Muscle of leg (tissue), 11 donors: ENCODE data around the gene TCERG1. TPM values are rescaled to one million over a fixed set of nuclear protein-coding genes. Genes with fewer than 3 reads are reported as not detected.
"Not testable (repeated sequence)": the region's sequence is repeated elsewhere in the genome, so short reads cannot be mapped to it uniquely, and the experiment has no call there.

Source experiments
- DNase-seq: peaks from one replicate; pipeline ENCODE4 v3.0.0; 2013
- H3K27ac ChIP-seq: one replicate; pipeline ENCODE4 v1.5.1; 2013; ENCODE audit warnings: mild to moderate bottlenecking, low read length, control low read depth
- H3K27me3 ChIP-seq: one replicate; pipeline ENCODE4 v1.6.1; 2013; ENCODE audit warnings: low read length; ENCODE audit not compliant: control insufficient read depth, insufficient read depth
- H3K36me3 ChIP-seq: one replicate; pipeline ENCODE4 v1.6.1; 2013; ENCODE audit warnings: low read length; ENCODE audit not compliant: control insufficient read depth, insufficient read depth
- H3K4me1 ChIP-seq: one replicate; pipeline ENCODE4 v1.6.1; 2013; ENCODE audit warnings: low read length; ENCODE audit not compliant: control insufficient read depth, insufficient read depth
- H3K4me3 ChIP-seq: one replicate; pipeline ENCODE4 v1.5.1; 2013; ENCODE audit warnings: low read length, control low read depth
- H3K9me3 ChIP-seq: replicated peaks from 2 replicates; pipeline ENCODE4 v1.6.1; 2013; ENCODE audit warnings: low read depth, low read length; ENCODE audit not compliant: control insufficient read depth
- WGBS: methylation state at CpG from one replicate; pipeline ENCODE4 v1.1.5; 2013; ENCODE audit warnings: missing lambda C conversion rate; ENCODE audit not compliant: insufficient coverage; 5-methylcytosine and 5-hydroxymethylcytosine counted together
- polyA plus RNA-seq, 8 donors: library from polyadenylated mRNA; unstranded; fragments of 120-200 nt; gene quantifications; one replicate each; pipeline versions ENCODE4 v1.2.1 to v1.2.3, GENCODE V29; 2013; ENCODE audit warnings: inconsistent platforms in 1 of 8, low replicate concordance in 1 of 8; ENCODE audit not compliant: insufficient read length in 8 of 8, insufficient read depth in 1 of 8
- total RNA-seq: library from RNA; stranded (reverse); fragments of 120-200 nt; gene quantifications from one replicate; pipeline ENCODE4 v1.2.4, GENCODE V29; 2013

Gene TCERG1
- total and polyA plus RNA-seq, 9 donors, result 46.8 to 93.3 (median 60.4) TPM

DNA sequence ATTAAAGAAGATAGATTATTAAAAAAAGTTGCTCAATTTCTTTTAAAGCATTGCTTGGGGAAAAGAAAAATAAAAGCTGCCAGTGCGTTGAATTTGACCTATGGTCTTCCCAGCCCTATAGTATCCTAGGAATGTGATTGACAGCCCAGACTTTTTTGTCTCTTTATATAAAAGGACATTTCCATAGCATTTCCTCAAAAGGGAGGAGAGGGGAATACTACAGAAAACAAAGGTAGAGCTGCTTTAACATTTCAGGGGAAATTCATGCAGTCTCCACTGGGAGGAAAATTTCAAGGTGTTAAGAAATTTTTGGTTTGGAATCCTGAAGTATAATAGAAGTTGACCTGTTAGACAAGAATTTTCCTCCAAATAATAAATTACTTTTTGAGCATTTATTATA lies 86.7 kb downstream of the TCERG1 start:
- whole genome bisulfite sequencing, result no CpG with 5 or more reads among the region's 1 CpG

DNA sequence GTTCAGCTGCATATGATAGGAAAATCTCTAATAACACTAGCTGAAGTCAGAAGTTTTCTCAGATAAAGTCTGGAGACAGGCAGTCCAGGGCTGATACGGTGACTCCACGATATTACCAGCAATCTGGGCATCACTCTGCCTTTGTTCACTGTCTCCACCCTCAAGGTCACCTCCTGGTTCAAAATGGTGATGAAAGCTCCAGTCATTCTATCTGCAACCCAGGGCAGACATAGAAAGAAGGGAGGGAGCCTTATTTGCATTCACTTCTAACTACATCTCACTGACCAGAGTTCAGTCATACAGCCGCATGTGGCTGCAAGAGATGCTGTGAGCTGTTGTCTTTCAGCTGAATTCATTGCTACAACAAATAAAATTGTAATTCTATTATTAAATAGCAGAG lies 91.3 kb downstream of the TCERG1 start:
- H3K27me3 ChIP-seq, result peaks cover 2% of the 10 kb centered on the region
- no peak for DNase-seq
- no CpG with 5 or more reads among the region's 3 CpGs for WGBS

More for the DNA sequence above, 86.7 kb downstream of the TCERG1 start:
- Histone ChIP-seq H3K27ac (no peak overlapping the region), H3K27me3 (no peaks in the 10 kb centered on the region), H3K9me3 (no peaks in the 10 kb centered on the region), H3K4me3 (no peak overlapping the region), H3K36me3 (no peaks in the 10 kb centered on the region), H3K4me1 (no peaks in the 10 kb centered on the region)
- no peak for DNase-seq

DNA sequence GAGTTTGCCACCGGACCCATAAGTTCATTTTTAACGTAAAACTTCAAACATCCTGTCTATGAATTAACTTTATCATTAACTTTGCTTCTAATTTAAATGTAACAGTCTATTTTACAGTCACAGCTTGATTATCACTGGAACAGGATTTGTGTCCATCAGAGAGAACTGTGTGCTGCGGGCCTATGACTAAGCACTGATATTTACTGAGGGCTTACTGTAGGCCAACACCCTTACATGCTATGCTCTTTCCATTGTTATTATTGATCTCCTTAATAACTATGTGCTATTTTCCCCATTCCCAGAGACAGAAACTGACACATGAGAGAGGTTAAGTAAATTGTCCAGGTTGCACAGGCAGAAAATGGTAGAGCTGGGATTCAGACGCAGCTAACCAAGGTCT lies 92.8 kb downstream of the TCERG1 start:
- Histone ChIP-seq H3K27me3 (peaks cover 2% of the 10 kb centered on the region), H3K9me3 (no peaks in the 10 kb centered on the region), H3K27ac (no peak overlapping the region), H3K36me3 (no peaks in the 10 kb centered on the region), H3K4me1 (no peaks in the 10 kb centered on the region), H3K4me3 (no peak overlapping the region)
- no peak for DNase-seq
- WGBS, result no CpG with 5 or more reads among the region's 4 CpGs

More for the DNA sequence above, 91.3 kb downstream of the TCERG1 start:
- H3K4me3 ChIP-seq, result no peak overlapping the region
- H3K4me1 ChIP-seq, result no peaks in the 10 kb centered on the region
- no peaks in the 10 kb centered on the region for H3K9me3 ChIP-seq
- no peaks in the 10 kb centered on the region for H3K36me3 ChIP-seq
- no peak overlapping the region for H3K27ac ChIP-seq

DNA sequence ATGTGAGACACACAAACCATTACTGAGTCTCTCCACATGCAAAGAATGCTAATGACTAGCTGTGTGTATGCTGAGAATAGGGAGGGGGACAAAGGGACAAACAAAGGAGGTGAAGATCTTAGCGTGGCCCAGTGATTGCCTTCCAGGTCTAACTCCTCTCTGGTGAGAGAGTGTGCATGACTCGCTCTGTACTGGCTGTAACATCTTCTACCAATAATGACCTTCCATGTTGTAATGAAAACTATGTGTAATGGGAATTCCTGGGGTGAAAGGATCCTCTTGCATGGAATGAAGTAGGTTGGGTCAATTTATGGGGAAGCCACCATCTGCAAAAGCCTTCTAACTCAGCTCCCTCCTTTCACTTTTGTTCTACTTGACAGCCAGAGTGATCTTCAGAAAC lies 93.3 kb downstream of the TCERG1 start:
- no peak overlapping the region for H3K4me3 ChIP-seq
- no peaks in the 10 kb centered on the region for H3K9me3 ChIP-seq
- H3K36me3 ChIP-seq, result no peaks in the 10 kb centered on the region
- no peak for DNase-seq
- H3K4me1 ChIP-seq, result no peaks in the 10 kb centered on the region
- peaks cover 2% of the 10 kb centered on the region for H3K27me3 ChIP-seq
- WGBS, result no CpG with 5 or more reads among the region's 2 CpGs
- no peak overlapping the region for H3K27ac ChIP-seq

DNA sequence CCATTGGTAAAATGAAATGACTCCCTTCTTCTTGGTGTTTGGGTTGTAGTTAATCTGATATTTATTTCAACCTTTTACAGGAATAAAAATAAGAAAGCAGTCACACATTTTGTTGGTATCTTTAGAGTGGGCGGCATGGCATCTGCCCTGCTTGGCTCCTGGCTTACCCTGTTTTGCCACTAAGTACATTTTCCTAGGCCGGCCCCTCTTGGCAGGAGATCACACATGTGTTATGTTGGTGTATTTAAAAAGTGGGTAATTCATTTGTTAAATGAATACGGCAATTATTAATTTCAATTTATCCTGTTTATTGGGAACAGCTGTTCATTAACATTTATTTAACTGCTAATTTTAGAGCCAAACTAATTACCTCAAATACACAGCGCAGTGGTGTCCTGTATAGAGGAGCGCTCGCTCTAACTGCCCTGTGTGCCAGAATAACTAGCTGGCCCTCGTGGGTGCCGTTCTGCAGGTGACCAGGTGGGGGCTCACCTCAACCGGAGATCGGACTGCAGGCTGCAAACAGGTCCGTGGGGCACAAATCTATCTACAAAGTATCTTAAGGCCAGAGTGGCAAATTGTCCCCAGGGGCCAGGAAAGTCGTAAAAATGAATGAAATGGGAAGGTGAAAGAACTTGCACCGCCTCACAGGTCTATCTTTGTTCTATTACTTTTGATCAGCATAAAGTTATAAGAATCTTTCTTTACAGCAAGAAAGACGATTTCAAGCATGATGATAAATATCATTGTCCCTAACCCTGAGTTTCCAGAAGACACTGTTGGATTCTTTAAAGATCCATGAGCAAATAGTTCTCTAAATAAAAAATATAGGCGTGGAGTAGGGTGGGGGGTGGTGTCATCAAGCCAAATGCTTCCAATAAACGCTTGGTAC lies 95.1 kb downstream of the TCERG1 start:
- Histone ChIP-seq H3K27me3 (peaks cover 2% of the 10 kb centered on the region), H3K27ac (no peak overlapping the region), H3K4me3 (no peak overlapping the region), H3K4me1 (no peaks in the 10 kb centered on the region), H3K9me3 (no peaks in the 10 kb centered on the region), H3K36me3 (no peaks in the 10 kb centered on the region)
- DNase-seq, result peak; percentile 49
- WGBS, result 43% methylated on average over 3 of the region's 16 CpGs

DNA sequence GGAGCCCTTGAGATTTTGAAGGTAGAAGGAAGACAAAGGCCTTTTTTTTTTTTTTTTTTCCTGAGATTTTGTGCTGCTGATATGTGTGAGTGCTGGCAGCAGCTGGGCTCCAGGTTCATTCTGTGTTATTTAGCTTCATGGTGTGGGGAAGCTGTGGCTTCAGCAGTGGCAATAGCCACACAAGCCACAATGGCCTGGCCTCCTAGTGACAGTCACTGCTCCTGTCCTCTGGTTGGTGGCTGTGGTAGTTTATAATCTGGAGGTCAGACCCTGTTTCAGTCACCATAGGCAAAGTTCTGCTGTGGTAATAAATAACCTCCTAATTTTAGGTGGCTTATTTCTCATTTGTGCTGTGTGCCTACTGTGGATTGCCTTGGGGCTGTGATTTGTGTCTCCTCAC lies 97.1 kb downstream of the TCERG1 start:
- Histone ChIP-seq H3K4me1 (no peaks in the 10 kb centered on the region), H3K27me3 (peaks cover 2% of the 10 kb centered on the region), H3K27ac (no peak overlapping the region), H3K36me3 (no peaks in the 10 kb centered on the region), H3K4me3 (no peak overlapping the region), H3K9me3 (no peaks in the 10 kb centered on the region)
- no peak for DNase-seq

DNA sequence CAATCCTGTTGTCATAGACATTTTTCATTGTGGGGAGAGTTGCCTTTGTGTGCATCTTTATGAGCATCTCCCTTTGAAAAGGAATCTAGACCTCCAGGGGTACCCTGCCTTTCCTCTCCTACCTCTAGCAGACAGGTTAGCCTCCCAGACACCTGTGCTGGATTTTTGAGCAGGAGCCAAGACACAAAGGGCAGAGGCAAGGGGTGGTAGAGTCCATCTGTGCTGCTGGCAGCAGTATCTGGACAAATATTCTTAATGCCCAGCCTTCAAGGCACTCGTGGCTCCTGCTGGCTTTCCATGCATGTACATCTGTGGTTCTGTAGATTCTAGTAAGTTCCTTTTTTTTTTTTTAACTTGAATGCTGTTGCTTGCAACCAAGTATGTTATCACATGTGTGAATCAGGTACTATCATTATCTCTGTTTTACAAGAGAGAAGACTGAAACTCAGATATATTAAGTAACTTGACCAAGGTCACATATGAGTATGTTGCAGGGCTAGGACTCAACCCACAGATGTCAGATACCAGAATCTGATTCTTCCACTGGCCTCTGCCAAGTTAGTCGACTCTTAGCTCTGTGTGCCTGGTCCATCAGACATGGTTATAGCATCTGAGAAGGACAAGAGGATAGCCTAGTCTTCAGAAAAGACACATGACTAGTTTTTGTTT lies 101.8 kb downstream of the TCERG1 start:
- Histone ChIP-seq H3K27ac (no peak overlapping the region), H3K27me3 (peaks cover 2% of the 10 kb centered on the region), H3K36me3 (no peaks in the 10 kb centered on the region), H3K4me1 (no peaks in the 10 kb centered on the region), H3K9me3 (no peaks in the 10 kb centered on the region), H3K4me3 (no peak overlapping the region)
- no CpG with 5 or more reads among the region's 2 CpGs for WGBS
- DNase-seq, result no peak

DNA sequence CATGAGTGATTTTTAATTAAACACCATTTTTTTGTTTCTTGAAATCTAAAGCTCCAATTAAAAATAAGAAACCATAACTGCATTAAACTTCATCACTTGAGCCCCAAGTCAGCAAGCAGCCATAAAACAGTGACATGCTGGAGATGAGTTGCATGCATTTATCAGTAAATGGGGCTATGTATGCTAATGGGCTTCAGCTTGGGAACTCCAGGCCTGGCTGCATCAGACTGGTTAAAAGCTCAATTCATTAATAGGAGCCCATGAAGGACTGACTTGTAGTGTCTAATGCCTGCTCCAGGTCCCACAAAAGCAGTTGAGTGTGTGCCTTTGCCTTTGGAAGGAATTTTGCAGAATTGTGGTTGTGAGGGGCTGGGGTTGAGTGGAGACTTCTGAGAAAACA lies 102.5 kb downstream of the TCERG1 start:
- Histone ChIP-seq H3K36me3 (no peaks in the 10 kb centered on the region), H3K4me1 (no peaks in the 10 kb centered on the region), H3K27ac (no peak overlapping the region), H3K27me3 (peaks cover 2% of the 10 kb centered on the region), H3K9me3 (no peaks in the 10 kb centered on the region), H3K4me3 (no peak overlapping the region)
- DNase-seq, result no peak

DNA sequence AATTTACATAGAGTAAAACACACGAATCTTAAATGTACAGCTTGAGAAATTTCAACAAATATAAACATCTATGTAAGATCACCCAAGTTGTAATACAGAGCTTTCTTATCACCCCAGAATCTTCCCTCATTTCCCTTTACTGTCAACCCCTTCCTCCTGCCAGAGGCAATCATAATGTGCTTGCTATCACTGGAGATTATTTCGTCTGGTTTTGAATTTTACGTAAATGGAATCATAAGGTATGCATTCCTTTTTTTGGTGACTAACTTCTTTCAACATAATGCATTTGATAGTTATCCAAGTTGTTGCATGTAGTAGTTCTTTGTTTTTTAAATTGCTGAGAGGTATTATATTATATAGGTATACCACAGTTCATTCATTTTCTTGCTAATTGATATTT lies 106.3 kb downstream of the TCERG1 start:
- Histone ChIP-seq H3K27me3 (peaks cover 2% of the 10 kb centered on the region), H3K9me3 (no peaks in the 10 kb centered on the region), H3K4me1 (no peaks in the 10 kb centered on the region), H3K4me3 (no peak overlapping the region), H3K27ac (no peak overlapping the region), H3K36me3 (no peaks in the 10 kb centered on the region)
- no CpG with 5 or more reads among the region's 3 CpGs for WGBS
- no peak for DNase-seq

DNA sequence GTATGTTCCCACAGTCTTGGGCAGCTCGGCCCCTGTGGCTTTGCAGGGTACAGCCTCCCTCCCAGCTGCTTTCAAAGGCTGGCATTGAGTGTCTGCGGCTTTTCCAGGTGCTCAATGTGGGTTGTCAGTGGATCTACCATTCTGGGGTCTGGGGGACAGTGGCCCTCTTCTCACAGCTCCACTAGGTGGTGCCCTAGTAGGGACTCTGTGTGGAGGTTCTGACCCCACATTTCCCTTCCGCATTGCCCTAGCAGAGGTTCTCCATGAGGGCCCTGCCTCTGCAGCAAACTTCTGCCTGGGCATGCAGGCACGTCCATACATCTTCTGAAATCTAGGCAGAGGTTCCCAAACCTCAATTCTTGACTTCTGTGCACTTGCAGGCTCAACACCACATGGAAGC lies 109.8 kb downstream of the TCERG1 start:
- not testable (repeated sequence) for H3K9me3 ChIP-seq, DNase-seq, H3K27me3 ChIP-seq, H3K4me1 ChIP-seq, H3K36me3 ChIP-seq, H3K4me3 ChIP-seq, H3K27ac ChIP-seq
- WGBS, result 83% methylated on average over 3 of the region's 4 CpGs
